ENCODE measurements around the gene LIMS1. TPM values are rescaled to one million over a fixed set of nuclear protein-coding genes. Genes with fewer than 3 reads are reported as not detected.

Gene LIMS1
- total and polyA plus RNA-seq, 2 of the 13 experiments (the other 11 are each of a cell fraction or from before 2014, with no cell fraction given), result 38.3 to 49.6 TPM

DNA sequence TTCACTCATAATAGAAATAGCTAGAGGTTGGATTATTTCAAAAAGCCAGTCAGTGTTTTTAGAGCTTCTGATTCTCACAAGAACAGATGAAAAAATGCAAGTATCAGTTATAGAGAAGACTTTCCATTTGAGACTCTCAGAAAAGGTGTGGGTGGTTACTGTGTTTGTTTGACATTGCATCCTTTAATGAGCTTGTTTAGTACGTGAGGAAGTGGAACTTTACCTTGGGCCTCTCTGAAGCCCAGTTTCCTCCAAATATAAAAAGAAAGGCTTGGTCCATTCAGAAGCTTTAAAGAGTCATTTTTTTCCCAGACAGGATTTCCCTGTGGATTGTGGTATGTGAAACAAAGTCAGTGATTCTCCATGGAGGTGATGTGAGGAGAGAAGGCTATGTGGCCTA is 95.1 kb downstream of the LIMS1 start:
- CTCF ChIA-PET (ENCODE audit: low intra/inter-chr PET ratio, low total read pairs), result no interaction called here
- H3K4me3 ChIP-seq (replicated peaks in 1 of 3; ENCODE audit: insufficient read depth in 1 of 3, low read depth in 2 of 3, low read length in 3 of 3), result no peak overlapping the region

GRCh38 chr2:108630567-108631405 is 96.5 kb downstream of the LIMS1 start:
- CTCF ChIA-PET (ENCODE audit: low intra/inter-chr PET ratio, low total read pairs), result no interaction called here
- no peak for FAIRE-seq
- TF ChIP-seq, protein P1, sequence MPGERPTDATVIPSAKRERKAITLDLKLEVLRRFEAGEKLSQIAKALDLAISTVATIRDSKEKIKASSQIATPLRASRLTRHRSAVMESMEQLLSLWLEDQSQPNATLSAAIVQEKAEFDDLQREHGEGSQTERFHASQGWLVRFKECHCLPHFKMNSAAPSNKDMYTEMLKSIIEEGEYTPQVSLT (CRISPR knock-in tag; IDR thresholded peaks at IDR 0.05; ENCODE audit: borderline replicate concordance, low read depth), result no peak
- TF ChIP-seq ZSCAN21 (CRISPR knock-in tag; IDR thresholded peaks at IDR 0.05; ENCODE audit: borderline replicate concordance) (no peak), ZBTB25 (CRISPR knock-in tag; IDR thresholded peaks at IDR 0.05) (no peak), ZEB1 (IDR thresholded peaks at IDR 0.05; ENCODE audit: insufficient replicate concordance, low read depth) (no peak), TCF12 (IDR thresholded peaks at IDR 0.05) (no peak), TCF12 (CRISPR knock-in tag; IDR thresholded peaks at IDR 0.05) (no peak), HNRNPUL1 (IDR thresholded peaks at IDR 0.05; ENCODE audit: low read depth, low read length) (no peak), HOXA9 (CRISPR knock-in tag; IDR thresholded peaks at IDR 0.05; ENCODE audit: borderline replicate concordance) (no peak), ZNF337 (CRISPR knock-in tag; IDR thresholded peaks at IDR 0.05; ENCODE audit: borderline replicate concordance, low read depth) (no peak), E2F2 (CRISPR knock-in tag; IDR thresholded peaks at IDR 0.05; ENCODE audit: borderline replicate concordance) (no peak), SAP130 (CRISPR knock-in tag; IDR thresholded peaks at IDR 0.05; ENCODE audit: low read depth) (no peak), CBX5 (CRISPR knock-in tag; IDR thresholded peaks at IDR 0.05; ENCODE audit: borderline replicate concordance) (no peak)

More for the DNA sequence above, 95.1 kb downstream of the LIMS1 start:
- Histone ChIP-seq H3K4me1 (ENCODE audit: insufficient read depth, low read length) (peaks cover 28% of the 10 kb centered on the region), H3K79me2 (ENCODE audit: insufficient read depth, low read length) (peaks cover 50% of the 10 kb centered on the region), H3K36me3 (replicated peaks in 1 of 2; ENCODE audit: control insufficient read depth in 1 of 2, insufficient read depth in 2 of 2, low read length in 2 of 2) (no peaks in the 10 kb centered on the region), H3K27me3 (ENCODE audit: control insufficient read depth in 1 of 2, insufficient read depth in 2 of 2, low read length in 2 of 2) (no peaks in the 10 kb centered on the region), H3K4me2 (ENCODE audit: low read depth, low read length) (no peak overlapping the region), H4K20me1 (ENCODE audit: insufficient read depth, low read length) (peaks cover 10% of the 10 kb centered on the region; the same call in 1 of the 2 replicates), H3K27ac (ENCODE audit: extremely low read length, insufficient read depth, low read length) (no peak overlapping the region), H3K9me3 (ENCODE audit: low read length) (no peaks in the 10 kb centered on the region), H2AFZ (ENCODE audit: low read length) (no peak overlapping the region), H3K9ac (ENCODE audit: insufficient read depth, low read depth, low read length) (no peak overlapping the region)
- FAIRE-seq (no peak), ATAC-seq (no peak), DNase-seq (ENCODE audit: low spot score) (no peak)
- POLR2A ChIA-PET, result no interaction called here
- no peak for TF ChIP-seq MTA3 (CRISPR knock-in tag; IDR thresholded peaks at IDR 0.05)
- no peak for TF ChIP-seq TEF (CRISPR knock-in tag; IDR thresholded peaks at IDR 0.05)
- TF ChIP-seq NFE2L1 (CRISPR knock-in tag; IDR thresholded peaks at IDR 0.05; ENCODE audit: borderline replicate concordance), result no peak
- intact Hi-C loops (cut with micrococcal nuclease; ENCODE audit: unreplicated experiment) (no loop called here), in situ Hi-C loops (cut with HindIII; ENCODE audit: extremely low pct_ligation_motif_present, low pct_unique_long_range_greater_than_20kb) (no loop called here)
- BruUV-seq (replicated peaks), result no TSS peak
- WGBS (ENCODE audit: low lambda C conversion rate), result 87% methylated on average over 1 of the region's 1 CpG

More at GRCh38 chr2:108630567-108631405, 96.5 kb downstream of the LIMS1 start:
- ATAC-seq, result no peak
- H3K4me2 ChIP-seq (ENCODE audit: low read depth, low read length), result no peak overlapping the region
- BruUV-seq (replicated peaks), result no TSS peak
- no peak overlapping the region for H3K27ac ChIP-seq (ENCODE audit: extremely low read length, insufficient read depth, low read length)
- peaks cover 44% of the 10 kb centered on the region for H3K79me2 ChIP-seq (ENCODE audit: insufficient read depth, low read length)
- peaks cover 25% of the 10 kb centered on the region for H3K4me1 ChIP-seq (ENCODE audit: insufficient read depth, low read length)
- H4K20me1 ChIP-seq (ENCODE audit: insufficient read depth, low read length), result peaks cover 11% of the 10 kb centered on the region; the same call in 1 of the 2 replicates
- POLR2A ChIA-PET, result no interaction called here
- in situ Hi-C loops (cut with HindIII; ENCODE audit: extremely low pct_ligation_motif_present, low pct_unique_long_range_greater_than_20kb) (no loop called here), intact Hi-C loops (cut with micrococcal nuclease; ENCODE audit: unreplicated experiment) (no loop called here)
- no peak overlapping the region for H2AFZ ChIP-seq (ENCODE audit: low read length)
- no peaks in the 10 kb centered on the region for H3K27me3 ChIP-seq (ENCODE audit: control insufficient read depth in 1 of 2, insufficient read depth in 2 of 2, low read length in 2 of 2)
- no peak overlapping the region for H3K4me3 ChIP-seq (replicated peaks in 1 of 3; ENCODE audit: insufficient read depth in 1 of 3, low read depth in 2 of 3, low read length in 3 of 3)
- WGBS (ENCODE audit: low lambda C conversion rate), result 95% methylated on average over 5 of the region's 5 CpGs
- no peaks in the 10 kb centered on the region for H3K9me3 ChIP-seq (ENCODE audit: low read length)
- H3K36me3 ChIP-seq (replicated peaks in 1 of 2; ENCODE audit: control insufficient read depth in 1 of 2, insufficient read depth in 2 of 2, low read length in 2 of 2), result no peaks in the 10 kb centered on the region
- no peak overlapping the region for H3K9ac ChIP-seq (ENCODE audit: insufficient read depth, low read depth, low read length)
- DNase-seq (ENCODE audit: low spot score), result no peak
